Subcutaneous abdominal adipose tissue (tissue), 5 donors: ENCODE data around the gene NEBL.

Source experiments
- H3K27ac ChIP-seq: one replicate; pipeline ENCODE4 v1.7.0; 2013; ENCODE audit warnings: low read depth, mild to moderate bottlenecking, inconsistent platforms, low read length, moderate library complexity
- H3K27me3 ChIP-seq, 5 donors: one replicate each; pipeline ENCODE4 v1.7.0; 2013; ENCODE audit warnings: low read length in 5 of 5, inconsistent platforms in 1 of 5; ENCODE audit not compliant: control insufficient read depth in 5 of 5, insufficient read depth in 4 of 5
- H3K36me3 ChIP-seq, 5 donors: one replicate each; pipeline ENCODE4 v1.7.0; 2013; ENCODE audit warnings: low read length in 5 of 5; ENCODE audit not compliant: control insufficient read depth in 5 of 5, insufficient read depth in 5 of 5
- H3K4me1 ChIP-seq, 5 donors: one replicate each; pipeline ENCODE4 v1.7.0; 2013; ENCODE audit warnings: low read length in 5 of 5, mild to moderate bottlenecking in 3 of 5, moderate library complexity in 1 of 5; ENCODE audit not compliant: control insufficient read depth in 5 of 5, insufficient read depth in 5 of 5
- H3K4me3 ChIP-seq, 5 donors: one replicate each; pipeline ENCODE4 v1.7.0; 2013; ENCODE audit warnings: low read length in 5 of 5, low read depth in 1 of 5
- H3K9ac ChIP-seq, 5 donors: one replicate each; pipeline ENCODE4 v1.7.0; 2013; ENCODE audit warnings: low read length in 5 of 5, mild to moderate bottlenecking in 4 of 5, moderate library complexity in 3 of 5
- H3K9me3 ChIP-seq, 5 donors: one replicate each; pipeline ENCODE4 v1.7.0; 2013; ENCODE audit warnings: low read length in 5 of 5; ENCODE audit not compliant: control insufficient read depth in 5 of 5
- donor health status: healthy.
- donor health status: healthy.
- donor health status: healthy.
- donor health status: healthy.
- donor health status: healthy.

NEBL gene

DNA sequence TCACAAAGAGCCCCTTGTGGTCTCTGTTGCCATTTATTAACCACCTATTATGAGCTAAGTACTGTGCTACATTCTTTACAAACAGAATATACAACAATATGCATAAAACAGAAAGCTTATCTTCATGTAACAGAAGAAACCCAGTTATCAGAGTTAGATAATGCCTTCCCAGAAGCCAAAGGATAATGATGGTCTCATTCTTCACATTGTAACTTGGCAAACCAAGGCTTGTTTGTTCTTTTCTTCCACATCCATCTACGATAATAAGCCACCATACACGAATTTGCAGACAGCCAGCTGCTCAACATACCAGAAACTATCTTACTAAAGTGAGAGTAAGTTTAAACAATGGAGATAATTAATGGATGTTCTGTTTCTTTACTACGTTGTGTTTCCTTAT lies 127.6 kb downstream of the NEBL start:
- H3K36me3 ChIP-seq, result no peaks in the 10 kb centered on the region
- peaks cover 0 to 2% (median 0%) of the 10 kb centered on the region in 5 donors for H3K4me1 ChIP-seq
- no peak overlapping the region for H3K4me3 ChIP-seq
- no peak overlapping the region for H3K27ac ChIP-seq
- no peaks in the 10 kb centered on the region for H3K27me3 ChIP-seq
- H3K9me3 ChIP-seq, result no peaks in the 10 kb centered on the region
- H3K9ac ChIP-seq, result no peak overlapping the region

DNA sequence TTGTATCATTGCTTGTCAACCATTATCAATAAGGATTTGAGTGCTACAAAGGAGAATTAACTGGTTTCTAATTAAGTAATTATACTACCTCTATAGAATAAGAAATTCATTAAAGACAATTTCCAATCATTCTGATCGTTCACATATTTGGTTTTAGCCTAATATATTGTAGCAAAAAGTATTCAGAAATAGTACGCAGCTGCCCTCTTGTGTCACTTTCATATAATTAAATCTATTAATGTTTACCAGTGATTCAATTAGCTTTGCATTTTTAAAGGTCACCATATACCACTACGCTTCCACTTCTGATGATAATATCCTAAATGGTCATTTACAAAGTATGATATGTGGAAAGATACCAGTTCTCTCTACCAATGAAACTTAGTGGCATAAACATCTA lies 128.3 kb downstream of the NEBL start:
- no peak overlapping the region for H3K4me3 ChIP-seq
- no peaks in the 10 kb centered on the region for H3K27me3 ChIP-seq
- H3K36me3 ChIP-seq, result no peaks in the 10 kb centered on the region
- no peak overlapping the region for H3K27ac ChIP-seq
- no peak overlapping the region for H3K9ac ChIP-seq
- peaks cover 0 to 2% (median 0%) of the 10 kb centered on the region in 5 donors for H3K4me1 ChIP-seq
- no peaks in the 10 kb centered on the region for H3K9me3 ChIP-seq

DNA sequence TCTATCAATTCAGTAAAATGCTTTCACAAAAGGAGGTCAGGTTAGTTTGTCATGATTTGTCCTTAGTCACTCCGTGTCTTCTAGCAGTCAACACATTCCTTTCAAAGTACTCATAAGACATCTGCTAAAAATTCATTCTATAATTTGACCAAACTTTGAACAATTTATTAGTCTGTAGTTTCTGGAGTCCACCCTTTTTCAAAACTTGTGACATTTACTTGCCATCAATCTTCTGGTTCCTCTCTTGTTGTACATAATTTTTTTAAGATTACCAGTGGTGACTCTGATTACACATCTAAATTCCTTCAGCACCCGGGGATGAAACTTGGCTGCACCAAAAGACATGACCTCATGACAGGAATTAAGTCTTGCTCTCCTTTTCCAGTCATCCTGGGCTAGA lies 130.1 kb downstream of the NEBL start:
- Histone ChIP-seq H3K4me1 (peaks cover 0 to 2% (median 0%) of the 10 kb centered on the region in 5 donors), H3K4me3 (no peak overlapping the region), H3K27me3 (no peaks in the 10 kb centered on the region), H3K9me3 (no peaks in the 10 kb centered on the region), H3K27ac (no peak overlapping the region), H3K9ac (no peak overlapping the region), H3K36me3 (no peaks in the 10 kb centered on the region)

DNA sequence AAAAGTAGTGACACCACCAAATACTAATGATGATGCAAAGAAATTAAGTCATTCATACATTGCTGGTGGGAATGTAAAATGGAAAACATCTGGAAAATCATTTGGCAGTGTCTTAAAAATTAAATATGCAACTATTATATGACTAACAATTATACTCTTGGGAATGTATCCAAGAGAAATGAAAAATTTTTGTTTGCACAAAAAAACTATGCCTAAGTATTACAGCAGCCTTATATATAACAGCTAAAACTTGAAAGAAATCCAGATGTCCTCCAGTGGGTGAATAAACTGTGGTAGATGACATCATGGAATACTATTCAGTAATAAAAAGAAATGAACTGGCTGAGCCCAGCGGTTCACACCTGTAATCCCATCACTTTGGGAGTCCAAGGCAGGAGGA lies 132.0 kb downstream of the NEBL start:
- no peaks in the 10 kb centered on the region for H3K9me3 ChIP-seq
- no peak overlapping the region for H3K9ac ChIP-seq
- H3K36me3 ChIP-seq, result no peaks in the 10 kb centered on the region
- no peak overlapping the region for H3K27ac ChIP-seq
- H3K4me3 ChIP-seq, result no peak overlapping the region
- H3K4me1 ChIP-seq, result peaks cover 0 to 2% (median 0%) of the 10 kb centered on the region in 5 donors
- H3K27me3 ChIP-seq, result no peaks in the 10 kb centered on the region

DNA sequence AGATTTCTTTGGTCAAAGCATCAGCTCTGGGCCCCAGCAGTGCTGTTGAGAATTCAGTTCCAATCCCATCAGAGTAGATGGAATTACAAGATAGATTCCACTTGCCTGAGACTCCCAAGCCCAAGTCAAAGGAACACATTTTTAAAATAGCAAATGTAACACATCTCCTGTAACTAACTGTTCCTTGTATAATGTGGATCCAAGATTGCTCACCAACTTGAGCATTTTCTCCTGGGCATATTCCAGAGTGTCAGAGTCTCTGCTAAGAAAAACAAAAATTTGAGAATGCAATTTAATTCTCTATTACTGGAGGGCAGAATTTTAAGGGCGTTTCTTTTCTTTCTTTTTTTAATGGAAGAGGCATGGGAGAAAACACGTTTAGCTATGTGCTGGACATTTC lies 136.7 kb downstream of the NEBL start:
- no peak overlapping the region for H3K9ac ChIP-seq
- no peaks in the 10 kb centered on the region for H3K27me3 ChIP-seq
- no peaks in the 10 kb centered on the region for H3K4me1 ChIP-seq
- H3K36me3 ChIP-seq, result no peaks in the 10 kb centered on the region
- H3K9me3 ChIP-seq, result no peaks in the 10 kb centered on the region
- H3K4me3 ChIP-seq, result no peak overlapping the region
- H3K27ac ChIP-seq, result no peak overlapping the region

- Histone ChIP-seq H3K4me1 (no peaks in the 10 kb centered on the region), H3K36me3 (no peaks in the 10 kb centered on the region), H3K27ac (no peak overlapping the region), H3K9ac (no peak overlapping the region), H3K9me3 (peaks cover 4 to 29% (median 17%) of the 10 kb centered on the region in 5 donors), H3K27me3 (no peaks in the 10 kb centered on the region), H3K4me3 (no peak overlapping the region)
Measured at GRCh38 chr10:20748551-20748950, 148.6 kb downstream of the NEBL start.

DNA sequence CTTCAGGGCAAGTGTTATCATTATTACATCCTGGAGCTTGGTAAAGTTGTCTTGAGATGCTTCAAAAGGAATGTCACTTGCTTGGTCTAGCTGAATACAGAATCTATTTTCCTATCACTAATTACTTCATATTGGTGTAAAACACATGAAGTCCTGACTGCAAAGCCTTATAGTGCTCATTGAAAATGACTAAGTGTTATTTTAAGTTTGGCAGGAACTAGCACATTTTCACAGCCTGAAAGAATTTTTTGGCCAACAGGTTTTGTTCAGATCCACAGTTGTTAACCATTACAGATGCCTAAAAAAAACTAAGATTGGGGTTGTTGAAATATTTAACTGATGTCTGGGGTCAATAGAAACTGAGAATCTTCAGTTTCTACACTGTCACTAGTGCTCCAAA lies 149.3 kb downstream of the NEBL start:
- Histone ChIP-seq H3K36me3 (no peaks in the 10 kb centered on the region), H3K9me3 (peaks cover 4 to 29% (median 17%) of the 10 kb centered on the region in 5 donors), H3K4me3 (no peak overlapping the region), H3K27me3 (no peaks in the 10 kb centered on the region), H3K9ac (no peak overlapping the region), H3K4me1 (no peaks in the 10 kb centered on the region), H3K27ac (no peak overlapping the region)

- H3K27me3 ChIP-seq, result no peaks in the 10 kb centered on the region
- no peaks in the 10 kb centered on the region for H3K4me1 ChIP-seq
- no peak overlapping the region for H3K4me3 ChIP-seq
- H3K9ac ChIP-seq, result no peak overlapping the region
- H3K27ac ChIP-seq, result no peak overlapping the region
- H3K9me3 ChIP-seq, result peaks cover 4 to 29% (median 17%) of the 10 kb centered on the region in 5 donors
- no peaks in the 10 kb centered on the region for H3K36me3 ChIP-seq
Measured at GRCh38 chr10:20746856-20747255, 150.3 kb downstream of the NEBL start.

GRCh38 chr10:20745556-20746375 lies 151.3 kb downstream of the NEBL start:
- H3K36me3 ChIP-seq, result no peaks in the 10 kb centered on the region

DNA sequence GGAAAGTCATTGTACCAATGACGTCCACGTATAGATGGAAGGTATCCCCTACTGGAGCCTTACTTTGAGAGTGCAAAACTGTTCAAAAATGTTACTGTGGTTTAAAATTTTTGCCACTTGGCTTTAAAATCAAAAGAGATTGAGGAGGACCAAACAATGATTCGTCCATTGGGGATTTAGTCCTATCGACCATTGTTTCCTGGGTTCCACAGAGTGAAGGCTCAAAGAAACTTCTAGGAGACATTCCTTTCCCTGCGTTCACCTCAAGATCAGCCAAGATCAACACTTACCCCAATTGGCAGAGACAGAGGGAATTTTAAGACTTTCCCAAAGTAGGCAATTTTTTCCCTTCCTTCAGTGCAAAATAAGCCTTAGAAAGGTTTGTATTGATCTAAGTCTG lies 152.3 kb downstream of the NEBL start:
- Histone ChIP-seq H3K27ac (no peak overlapping the region), H3K4me1 (no peaks in the 10 kb centered on the region)

More at GRCh38 chr10:20745556-20746375, 151.3 kb downstream of the NEBL start:
- H3K27ac ChIP-seq, result no peak overlapping the region
- no peaks in the 10 kb centered on the region for H3K4me1 ChIP-seq
- peaks cover 3 to 25% (median 14%) of the 10 kb centered on the region in 5 donors for H3K9me3 ChIP-seq
- H3K27me3 ChIP-seq, result no peaks in the 10 kb centered on the region
- H3K4me3 ChIP-seq, result no peak overlapping the region
- H3K9ac ChIP-seq, result no peak overlapping the region

More for the DNA sequence above, 152.3 kb downstream of the NEBL start:
- Histone ChIP-seq H3K4me3 (no peak overlapping the region), H3K9me3 (peaks cover 0 to 18% (median 6%) of the 10 kb centered on the region in 5 donors), H3K27me3 (peaks cover 0 to 2% (median 0%) of the 10 kb centered on the region in 5 donors), H3K36me3 (no peaks in the 10 kb centered on the region), H3K9ac (no peak overlapping the region)
